Vagina (tissue), 2 donors: Measurements from ENCODE around the gene IL25. TPM values are rescaled to one million over a fixed set of nuclear protein-coding genes. Genes with fewer than 3 reads are reported as not detected.

Source experiments
- DNase-seq, 2 donors: peaks; one replicate each; pipeline ENCODE4 v3.0.0-alpha.2; 2017; ENCODE audit errors: extremely low spot score in 2 of 2
- H3K27ac ChIP-seq: fragments of 200-600 bp; sonication (generic); one replicate; pipeline ENCODE4 v1.5.1; 2019
- H3K27me3 ChIP-seq: fragments of 200-600 bp; sonication (generic); one replicate; pipeline ENCODE4 v1.5.1; 2019
- H3K36me3 ChIP-seq, 2 donors: fragments of 200-600 bp; sonication (generic); one replicate each; pipeline ENCODE4 v1.5.1; 2017 to 2019
- H3K4me1 ChIP-seq: fragments of 200-600 bp; sonication (generic); one replicate; pipeline ENCODE4 v1.5.1; 2019
- H3K4me3 ChIP-seq, 2 donors: fragments of 200-600 bp; sonication (generic); 1 replicate in 1 of 2; 2 replicates in 1 of 2; pipeline ENCODE4 v1.5.1; 2016 to 2019
- H3K9me3 ChIP-seq: fragments of 200-600 bp; sonication (generic); one replicate; pipeline ENCODE4 v1.5.1; 2019
- POLR2A ChIP-seq, 2 donors: fragments of 450-650 bp; IDR thresholded peaks; one replicate each; pipeline ENCODE4 v1.6.1; 2017; ENCODE audit warnings: antibody characterized with exemption in 2 of 2, mild to moderate bottlenecking in 2 of 2, moderate library complexity in 2 of 2
- POLR2AphosphoS5 ChIP-seq, 2 donors: sonication (generic); formaldehyde crosslinking; IDR thresholded peaks; one replicate each; pipeline ENCODE4 v1.9.0; 2017; ENCODE audit warnings: antibody characterized with exemption in 2 of 2, mild to moderate bottlenecking in 2 of 2, low read depth in 1 of 2; ENCODE audit not compliant: insufficient read depth in 1 of 2
- intact Hi-C: fragments of 100-400 bp; cut with DNase I; formaldehyde crosslinking; loops from one replicate; pipeline ENCODE4 v1.15.1; 2023
- total RNA-seq: library from RNA; depleted of rRNA; stranded (reverse); fragments of >200 nt; gene quantifications from one replicate; pipeline ENCODE4 v1.2.3, GENCODE V29; 2016
- TF ChIP-seq, protein P1 (sequence below), 3 experiments: fragments of 450-650 bp in 2 of 3; fragments of 200-600 bp in 1 of 3; sonication (generic) in 1 of 3; IDR thresholded peaks; one replicate each; pipeline ENCODE4 v1.5.1; 2017 to 2019; ENCODE audit warnings: antibody characterized with exemption in 3 of 3, mild to moderate bottlenecking in 2 of 3, moderate library complexity in 2 of 3

IL25 gene
- total RNA-seq, 1 donor from 2014 or later, result not detected

GRCh38 chr14:23358553-23359166, 13.9 kb upstream of the IL25 start:
- no peak for TF ChIP-seq POLR2AphosphoS5 (IDR thresholded peaks at IDR 0.05; ENCODE audit: insufficient read depth in 1 of 2, low read depth in 1 of 2)
- TF ChIP-seq, protein P1, sequence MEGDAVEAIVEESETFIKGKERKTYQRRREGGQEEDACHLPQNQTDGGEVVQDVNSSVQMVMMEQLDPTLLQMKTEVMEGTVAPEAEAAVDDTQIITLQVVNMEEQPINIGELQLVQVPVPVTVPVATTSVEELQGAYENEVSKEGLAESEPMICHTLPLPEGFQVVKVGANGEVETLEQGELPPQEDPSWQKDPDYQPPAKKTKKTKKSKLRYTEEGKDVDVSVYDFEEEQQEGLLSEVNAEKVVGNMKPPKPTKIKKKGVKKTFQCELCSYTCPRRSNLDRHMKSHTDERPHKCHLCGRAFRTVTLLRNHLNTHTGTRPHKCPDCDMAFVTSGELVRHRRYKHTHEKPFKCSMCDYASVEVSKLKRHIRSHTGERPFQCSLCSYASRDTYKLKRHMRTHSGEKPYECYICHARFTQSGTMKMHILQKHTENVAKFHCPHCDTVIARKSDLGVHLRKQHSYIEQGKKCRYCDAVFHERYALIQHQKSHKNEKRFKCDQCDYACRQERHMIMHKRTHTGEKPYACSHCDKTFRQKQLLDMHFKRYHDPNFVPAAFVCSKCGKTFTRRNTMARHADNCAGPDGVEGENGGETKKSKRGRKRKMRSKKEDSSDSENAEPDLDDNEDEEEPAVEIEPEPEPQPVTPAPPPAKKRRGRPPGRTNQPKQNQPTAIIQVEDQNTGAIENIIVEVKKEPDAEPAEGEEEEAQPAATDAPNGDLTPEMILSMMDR (IDR thresholded peaks at IDR 0.05), result no peak
- TF ChIP-seq POLR2A (IDR thresholded peaks at IDR 0.05), result no peak

GRCh38 chr14:23359167-23359626, 13.4 kb upstream of the IL25 start:
- Histone ChIP-seq H3K4me3 (no peak overlapping the region), H3K4me1 (peaks cover 42% of the 10 kb centered on the region), H3K9me3 (no peaks in the 10 kb centered on the region), H3K36me3 (peaks cover 0 to 24% of the 10 kb centered on the region in 2 donors), H3K27me3 (no peaks in the 10 kb centered on the region), H3K27ac (no peak overlapping the region)
- intact Hi-C loops, result no loop called here
- peak in 1 of 2 donors; percentile 60 for DNase-seq
- TF ChIP-seq POLR2A (IDR thresholded peaks at IDR 0.05), result no peak
- no peak for TF ChIP-seq POLR2AphosphoS5 (IDR thresholded peaks at IDR 0.05; ENCODE audit: insufficient read depth in 1 of 2, low read depth in 1 of 2)

More at GRCh38 chr14:23358553-23359166, 13.9 kb upstream of the IL25 start:
- Histone ChIP-seq H3K27ac (no peak overlapping the region), H3K36me3 (peaks cover 0 to 24% of the 10 kb centered on the region in 2 donors), H3K27me3 (no peaks in the 10 kb centered on the region), H3K9me3 (no peaks in the 10 kb centered on the region), H3K4me1 (peaks cover 36% of the 10 kb centered on the region), H3K4me3 (no peak overlapping the region)
- intact Hi-C loops, result no loop called here
- peak in 1 of 2 donors; percentile 69 for DNase-seq

GRCh38 chr14:23359722-23360447, 12.7 kb upstream of the IL25 start:
- Histone ChIP-seq H3K36me3 (peaks cover 0 to 24% of the 10 kb centered on the region in 2 donors), H3K4me3 (no peak overlapping the region), H3K9me3 (no peaks in the 10 kb centered on the region), H3K27ac (no peak overlapping the region), H3K27me3 (no peaks in the 10 kb centered on the region), H3K4me1 (peaks cover 46% of the 10 kb centered on the region)
- intact Hi-C loops, result no loop called here
- TF ChIP-seq, protein P1 (IDR thresholded peaks at IDR 0.05), result no peak
- no peak for TF ChIP-seq POLR2AphosphoS5 (IDR thresholded peaks at IDR 0.05; ENCODE audit: insufficient read depth in 1 of 2, low read depth in 1 of 2)
- no peak for TF ChIP-seq POLR2A (IDR thresholded peaks at IDR 0.05)
- peak in 1 of 2 donors; percentile 70 for DNase-seq

DNA sequence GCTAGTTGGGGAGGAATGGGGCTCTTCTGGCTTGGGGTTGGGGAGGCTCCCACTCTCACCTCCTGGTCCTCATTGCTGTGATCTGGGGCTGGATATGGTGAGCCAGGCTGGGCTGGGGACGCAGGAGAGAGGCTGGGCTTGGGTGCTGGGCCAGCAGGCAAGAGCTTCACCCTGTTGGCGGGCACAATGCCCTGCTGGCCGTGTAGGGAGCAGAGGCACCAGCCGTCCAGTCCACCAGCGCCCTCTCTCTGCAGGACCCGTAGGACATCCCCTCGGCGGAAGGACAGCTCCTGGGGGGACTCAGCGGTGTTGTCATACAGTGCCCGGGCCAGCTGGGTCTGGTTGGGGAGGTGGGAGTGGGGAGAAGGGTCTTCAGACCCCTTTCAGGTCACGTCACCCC, 12.1 kb upstream of the IL25 start:
- Histone ChIP-seq H3K36me3 (peaks cover 0 to 24% of the 10 kb centered on the region in 2 donors), H3K4me1 (peaks cover 46% of the 10 kb centered on the region), H3K27ac (no peak overlapping the region), H3K4me3 (no peak overlapping the region), H3K9me3 (no peaks in the 10 kb centered on the region), H3K27me3 (no peaks in the 10 kb centered on the region)
- peak in 1 of 2 donors; percentile 80 for DNase-seq
- intact Hi-C loops, result no loop called here
- TF ChIP-seq POLR2AphosphoS5 (IDR thresholded peaks at IDR 0.05; ENCODE audit: insufficient read depth in 1 of 2, low read depth in 1 of 2) (no peak), POLR2A (IDR thresholded peaks at IDR 0.05) (no peak)
- TF ChIP-seq, protein P1 (IDR thresholded peaks at IDR 0.05), result no peak

DNA sequence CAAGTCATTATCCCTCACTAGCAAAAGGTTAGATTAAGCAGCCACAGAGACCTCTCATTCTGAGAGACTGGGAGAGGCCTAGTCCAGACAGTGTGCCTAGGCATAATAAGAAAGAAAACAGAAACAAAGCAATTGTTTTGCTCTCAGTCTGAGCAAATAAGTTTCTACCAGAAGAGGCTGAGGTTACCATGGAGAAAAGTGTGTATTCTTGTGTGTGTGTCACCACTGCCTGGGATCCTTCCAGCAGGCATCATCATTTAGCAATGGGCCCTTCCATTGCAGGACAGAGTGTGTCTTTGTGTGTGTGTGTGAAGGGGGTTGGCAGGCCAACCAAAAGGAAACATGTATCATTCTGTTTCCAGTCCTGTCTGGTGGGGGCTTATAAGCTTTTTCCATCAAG, 11.3 kb upstream of the IL25 start:
- DNase-seq, result peak in 1 of 2 donors; percentile 27
- H3K4me3 ChIP-seq, result no peak overlapping the region
- TF ChIP-seq, protein P1 (IDR thresholded peaks at IDR 0.05), result no peak
- no peak overlapping the region for H3K27ac ChIP-seq
- no peaks in the 10 kb centered on the region for H3K9me3 ChIP-seq
- no peaks in the 10 kb centered on the region for H3K27me3 ChIP-seq
- peaks cover 46% of the 10 kb centered on the region for H3K4me1 ChIP-seq
- intact Hi-C loops, result no loop called here
- H3K36me3 ChIP-seq, result peaks cover 0 to 24% of the 10 kb centered on the region in 2 donors
